Stimulated activated CD8-positive, alpha-beta memory T cell treated with anti-CD3 and anti-CD28 coated beads, Interleukin-15, amount 100 ng/mL, for 1 hour (primary cell): ENCODE measurements around the gene CYS1.
A peak's percentile ranks its signal among the peaks of the same experiment; 100 is the strongest.
"Not testable (repeated sequence)": the region's sequence is repeated elsewhere in the genome, so short reads cannot be mapped to it uniquely, and the experiment has no call there.

ENCODE experiments used
- DNase-seq: peaks from one replicate; pipeline ENCODE4 v3.0.0-alpha.2; 2020; ENCODE audit warnings: low read depth

The CYS1 gene

GRCh38 chr2:10091889-10092244, 11.7 kb upstream of the CYS1 start:
- not testable (repeated sequence) for DNase-seq

DNA sequence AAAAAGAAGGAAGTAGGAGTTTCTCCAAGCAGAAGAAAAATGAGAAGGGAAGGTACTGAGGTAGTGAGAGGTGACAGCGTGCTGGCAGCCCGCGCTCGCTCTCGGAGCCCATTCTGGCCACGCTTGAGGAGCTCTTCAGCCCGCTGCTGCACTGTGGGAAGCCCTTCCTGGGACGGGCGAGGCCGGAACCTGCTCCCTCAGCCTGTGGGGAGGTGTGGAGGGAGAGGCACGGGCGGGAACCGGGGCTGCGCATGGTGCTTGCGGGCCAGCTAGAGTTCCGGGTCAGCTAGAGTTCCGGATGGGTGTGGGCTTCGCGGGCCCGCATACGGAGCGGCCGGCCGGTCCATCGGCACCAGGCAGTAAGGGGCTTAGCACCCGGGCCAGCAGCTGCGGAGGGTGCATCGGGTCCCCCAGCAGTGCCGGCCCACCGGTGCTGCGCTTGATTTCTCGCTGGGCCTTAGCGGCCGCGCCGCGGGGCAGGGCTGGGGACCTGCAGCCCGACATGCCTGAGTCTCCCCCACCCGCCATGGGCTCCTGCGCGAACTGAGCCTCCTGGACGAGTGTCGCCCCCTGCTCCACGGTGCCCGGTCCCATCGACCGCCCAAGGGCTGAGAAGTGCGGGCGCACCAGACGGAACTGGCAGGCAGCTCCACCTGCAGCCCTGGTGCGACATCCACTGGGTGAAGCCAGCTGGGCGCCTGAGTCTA, 11.1 kb upstream of the CYS1 start:
- no peak for DNase-seq

- no peak for DNase-seq
These were observed 9.5 kb upstream of the CYS1 start for GRCh38 chr2:10089565-10090190.

DNA sequence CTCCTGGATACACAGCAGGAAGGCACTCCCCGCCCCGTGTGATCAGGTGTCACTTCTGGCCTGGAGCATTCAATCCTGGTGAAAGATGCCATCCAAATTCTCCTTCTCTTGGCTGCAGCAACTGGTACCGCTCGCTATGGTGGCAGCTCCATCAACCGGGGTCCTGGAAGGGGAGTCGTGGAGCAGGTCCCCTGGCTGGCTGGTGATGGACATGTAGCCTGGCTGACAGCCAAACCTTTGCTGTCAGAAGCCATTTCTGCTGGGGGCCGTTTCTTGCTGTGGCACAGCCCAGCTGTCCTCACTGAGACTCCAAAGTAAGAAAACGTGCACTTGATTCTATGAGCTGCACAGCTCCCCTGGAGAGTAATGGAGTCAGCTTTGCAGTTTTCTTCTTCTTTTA, 7.1 kb upstream of the CYS1 start:
- DNase-seq, result no peak

DNA sequence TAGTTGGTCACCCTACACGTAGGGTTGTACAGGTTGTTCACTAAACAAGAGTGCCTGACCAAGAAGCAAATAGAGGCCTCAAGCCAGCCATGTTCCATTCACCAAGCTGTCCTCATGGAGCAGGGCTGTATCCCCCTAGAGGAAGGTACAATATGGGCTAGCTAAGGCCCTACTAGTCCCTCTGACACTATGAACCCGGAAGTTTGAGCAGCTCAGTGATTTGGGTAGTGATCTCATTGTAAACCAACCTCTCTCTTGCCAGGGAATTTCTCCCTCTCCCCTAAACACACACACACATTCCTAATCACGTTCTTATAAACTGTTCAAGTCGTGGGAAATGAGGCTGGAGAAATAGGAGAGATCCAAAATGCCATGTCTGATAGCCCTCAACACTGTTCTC, 6.7 kb upstream of the CYS1 start:
- no peak for DNase-seq

GRCh38 chr2:10085668-10086059, 5.5 kb upstream of the CYS1 start:
- DNase-seq, result no peak

DNA sequence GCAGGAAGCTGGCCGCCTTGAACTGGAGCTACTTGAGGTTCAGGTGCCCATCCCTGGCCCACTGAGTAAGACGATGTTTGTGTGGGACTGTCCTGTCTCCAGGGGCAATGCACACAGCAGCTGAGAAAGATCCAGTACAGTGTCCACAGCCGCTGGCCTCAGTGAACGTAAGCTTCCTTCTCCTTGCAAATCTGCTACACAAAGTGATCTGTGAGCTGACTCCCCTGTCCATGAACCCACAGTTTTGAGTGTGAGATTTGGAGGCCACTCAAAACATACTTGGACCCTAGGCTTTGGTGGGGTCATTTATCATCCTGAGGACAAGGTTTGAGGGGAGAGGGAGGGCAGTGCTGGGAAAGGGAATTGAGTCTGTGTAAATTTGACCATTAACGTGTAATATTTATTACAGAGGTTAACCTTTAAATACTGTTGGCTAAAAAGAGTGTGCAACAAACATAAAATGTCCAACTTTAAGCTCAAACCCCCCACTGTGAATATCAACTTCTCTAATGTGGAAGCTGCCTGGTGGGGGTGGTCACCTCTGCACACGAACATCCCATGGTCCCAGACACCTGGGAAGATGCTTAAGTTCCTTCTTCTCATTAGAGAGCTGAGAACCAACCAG, 4.9 kb upstream of the CYS1 start:
- DNase-seq, result no peak

- DNase-seq, result no peak
These were observed 4.1 kb upstream of the CYS1 start for GRCh38 chr2:10084223-10084865.

DNA sequence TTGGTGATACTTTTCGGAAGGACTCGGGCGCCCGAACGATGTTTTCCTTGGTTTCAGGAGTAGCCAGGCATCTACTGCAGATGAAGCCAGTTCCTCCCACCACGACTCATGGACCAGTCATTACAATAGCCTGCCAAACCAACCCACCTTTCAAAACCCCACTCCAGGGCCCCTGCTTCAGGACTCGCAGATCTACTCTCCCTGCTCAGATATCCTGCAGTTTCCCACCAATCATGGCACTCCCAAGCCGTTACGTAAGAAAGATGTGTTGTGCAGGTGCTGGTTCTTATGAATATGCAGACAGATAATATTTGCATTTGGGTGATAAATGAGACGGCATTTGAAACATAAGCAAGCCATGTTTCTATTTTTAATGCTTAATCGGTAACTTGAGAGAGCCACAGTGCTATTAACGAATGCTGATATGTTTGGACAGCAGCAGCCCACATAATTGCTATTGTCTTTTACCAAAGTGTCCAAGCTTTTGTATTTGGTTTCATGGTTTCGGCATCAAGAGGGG, 3.5 kb upstream of the CYS1 start:
- DNase-seq, result no peak

DNA sequence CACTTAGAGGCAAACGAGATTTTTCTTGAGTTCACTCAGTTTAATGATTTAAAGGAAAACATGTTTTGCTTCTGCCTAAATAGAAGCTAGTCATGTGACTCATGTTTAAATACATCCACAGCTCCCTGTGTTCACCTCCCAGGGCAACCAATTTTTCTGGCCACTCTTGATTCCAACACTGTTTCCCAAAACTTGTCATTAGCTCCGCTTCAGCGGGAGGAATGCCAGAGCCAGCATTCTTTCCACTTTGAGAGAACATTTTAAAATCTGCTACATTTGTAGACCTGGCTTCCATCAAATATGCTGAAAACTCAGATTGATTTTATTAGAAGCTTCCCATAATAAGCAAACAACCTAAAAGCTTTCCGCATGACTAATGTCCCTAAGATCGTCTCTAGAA, 2.8 kb upstream of the CYS1 start:
- DNase-seq, result no peak

DNA sequence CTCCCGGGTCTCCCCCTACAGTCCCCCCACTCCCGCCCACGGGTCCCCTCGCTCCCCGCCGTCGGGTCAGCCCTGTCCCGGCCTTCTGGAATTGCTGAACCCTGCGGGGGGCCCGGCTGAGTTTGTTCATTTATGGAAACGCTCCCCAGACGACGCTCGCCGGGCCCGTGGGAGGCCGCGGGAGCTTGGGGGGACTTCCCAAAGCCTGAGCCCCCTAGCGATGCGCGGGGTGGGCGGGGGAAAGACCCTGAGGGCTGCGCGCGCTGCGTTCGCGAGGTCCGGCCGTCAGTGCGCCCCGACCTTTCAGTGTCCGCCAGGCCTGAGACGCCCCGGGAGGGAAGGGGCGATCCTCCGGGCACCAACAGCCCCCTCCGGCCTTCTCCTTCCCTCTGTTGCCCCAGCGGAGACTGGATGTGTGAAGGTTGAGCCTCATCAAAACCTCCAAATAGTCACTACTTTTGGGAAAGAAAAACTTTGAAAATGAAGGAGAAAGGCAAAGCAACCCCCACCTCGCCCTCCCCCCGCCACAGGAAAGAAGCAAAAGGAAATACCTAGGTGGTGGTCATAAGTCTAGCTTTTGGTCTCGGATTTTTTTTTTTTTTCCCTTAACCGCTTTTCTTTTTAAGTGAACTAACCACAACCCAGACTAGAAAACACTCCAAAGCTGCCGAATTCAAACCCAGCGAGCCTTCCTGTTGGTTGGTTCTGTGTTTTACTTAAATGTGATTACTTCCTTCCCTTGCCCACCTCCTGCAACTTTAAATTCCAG, 509 bp upstream of the CYS1 start:
- no peak for DNase-seq

DNA sequence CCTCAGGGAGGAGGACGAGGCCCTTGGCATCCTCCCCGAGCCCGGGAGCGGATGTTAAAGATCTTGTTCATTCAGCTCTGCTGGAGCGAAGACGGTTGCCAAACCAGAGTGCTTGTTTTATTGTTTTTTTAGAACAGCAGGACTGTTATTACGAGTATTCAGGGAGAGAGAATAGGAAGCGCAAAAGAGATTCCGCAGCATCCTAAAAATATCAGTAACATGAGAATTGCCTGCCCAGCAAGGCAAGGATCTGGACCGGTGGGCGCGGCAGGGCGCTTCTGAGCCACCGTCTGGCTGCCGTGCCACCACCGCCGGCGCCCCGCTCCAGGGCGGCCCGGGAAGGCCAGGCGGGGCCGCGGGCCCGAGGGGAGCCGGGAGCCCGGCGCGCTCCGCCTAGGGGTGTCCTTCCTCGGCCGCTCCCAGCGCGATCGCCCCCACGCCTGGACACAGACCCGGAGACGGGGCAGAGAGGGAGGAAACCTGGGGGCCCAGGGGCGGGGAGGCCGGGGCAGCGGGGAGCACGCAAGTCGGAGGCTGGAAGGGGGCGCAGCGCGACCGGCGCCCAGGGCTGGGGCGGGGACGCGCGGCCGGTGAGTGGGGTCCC, 843 bp downstream of the CYS1 start:
- DNase-seq, result no peak

- DNase-seq, result no peak
These were observed 1.4 kb downstream of the CYS1 start for GRCh38 chr2:10078704-10079265.

DNA sequence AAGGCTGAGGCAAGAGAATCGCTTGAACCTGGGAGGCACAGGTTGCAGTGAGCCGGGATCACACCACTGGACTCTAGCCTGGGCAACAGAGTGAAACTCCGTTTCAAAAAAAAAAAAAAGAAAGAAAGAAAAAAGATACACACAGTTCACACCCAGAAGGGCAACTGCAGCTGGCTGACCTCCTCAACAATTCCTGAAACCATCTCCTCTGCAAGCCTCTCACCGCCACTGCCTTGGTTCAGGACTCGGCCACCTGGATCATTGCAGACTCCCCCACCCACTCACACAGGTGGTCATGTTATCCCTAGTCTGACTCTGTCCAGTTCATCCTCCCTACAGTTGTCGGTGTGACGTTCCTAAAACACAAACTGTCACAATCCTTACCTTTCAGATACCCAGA, 2.2 kb downstream of the CYS1 start:
- DNase-seq, result no peak

DNA sequence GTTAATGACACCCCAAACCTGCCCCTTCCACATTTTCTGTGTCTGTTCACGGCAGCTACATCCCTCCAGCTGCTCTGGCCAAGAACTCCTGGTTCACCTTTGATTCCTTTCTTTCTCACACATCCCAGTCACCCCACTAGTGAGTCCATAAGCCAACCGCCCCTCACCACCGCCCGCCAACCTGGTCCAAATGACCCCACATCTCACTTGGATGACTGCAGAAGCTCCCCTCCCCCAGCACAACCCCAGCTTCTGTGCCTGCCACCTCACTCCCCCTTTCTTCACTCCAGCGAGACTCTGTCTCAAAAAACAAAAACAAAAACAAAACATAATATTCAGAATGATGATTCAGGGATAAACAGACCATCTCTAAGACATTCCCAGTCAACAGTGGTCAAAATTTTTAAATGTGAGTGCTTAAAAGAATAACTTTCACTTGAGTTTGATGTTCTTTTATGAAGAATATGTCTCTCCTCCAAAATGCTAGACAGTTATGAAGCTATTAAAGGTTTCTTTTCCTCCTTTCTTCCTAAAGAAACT, 3.2 kb downstream of the CYS1 start:
- DNase-seq, result no peak

DNA sequence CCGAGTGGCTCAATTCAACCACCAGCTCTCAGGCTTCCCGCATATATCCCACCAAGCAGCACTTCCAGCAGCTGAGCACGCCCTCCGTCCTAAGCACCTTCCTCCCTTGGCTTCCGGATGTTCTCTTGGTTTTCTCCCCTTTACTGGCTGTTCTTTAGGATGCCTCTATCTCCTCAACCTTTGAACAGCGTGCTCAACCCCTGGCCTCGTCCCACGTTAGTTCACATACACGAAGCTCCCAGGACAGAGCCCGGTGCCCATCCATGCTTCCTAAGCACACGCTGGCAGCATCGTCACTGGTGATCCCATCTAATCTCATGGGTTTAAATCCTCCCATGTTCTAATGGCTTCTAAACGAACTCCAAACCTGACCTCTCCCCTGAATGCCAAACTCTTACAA, 3.7 kb downstream of the CYS1 start:
- DNase-seq, result no peak

DNA sequence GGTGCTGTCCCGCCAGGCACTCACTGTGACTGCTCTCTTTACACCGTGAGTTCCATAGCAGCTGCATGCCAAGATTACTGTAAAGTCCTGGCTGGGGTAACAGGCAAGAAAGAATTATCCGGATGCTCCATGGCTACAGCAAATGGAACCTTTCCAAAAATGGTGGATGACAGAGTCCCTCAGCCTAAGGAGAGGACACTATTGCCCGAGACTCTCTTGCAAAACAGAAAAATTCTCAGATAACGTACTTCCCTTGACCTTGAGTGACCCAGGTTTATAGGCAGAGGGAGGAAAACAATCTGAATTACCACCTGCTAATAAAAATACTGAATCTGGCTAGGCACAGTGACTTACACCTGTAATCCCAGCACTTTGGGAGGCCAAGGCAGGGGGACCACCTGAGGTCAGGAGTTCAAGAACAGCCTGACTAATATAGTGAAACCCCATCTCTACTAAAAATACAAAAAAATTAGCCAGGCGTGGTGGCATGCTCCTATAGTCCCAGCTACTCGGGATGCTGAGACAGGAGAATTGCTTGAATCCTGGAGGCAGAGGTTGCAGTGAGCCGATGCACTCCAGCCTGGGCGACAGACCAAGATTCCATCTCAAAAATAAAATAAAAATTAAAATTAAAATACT, 4.5 kb downstream of the CYS1 start:
- DNase-seq, result no peak

- DNase-seq, result no peak
These were observed 5.1 kb downstream of the CYS1 start for GRCh38 chr2:10075101-10075500.

DNA sequence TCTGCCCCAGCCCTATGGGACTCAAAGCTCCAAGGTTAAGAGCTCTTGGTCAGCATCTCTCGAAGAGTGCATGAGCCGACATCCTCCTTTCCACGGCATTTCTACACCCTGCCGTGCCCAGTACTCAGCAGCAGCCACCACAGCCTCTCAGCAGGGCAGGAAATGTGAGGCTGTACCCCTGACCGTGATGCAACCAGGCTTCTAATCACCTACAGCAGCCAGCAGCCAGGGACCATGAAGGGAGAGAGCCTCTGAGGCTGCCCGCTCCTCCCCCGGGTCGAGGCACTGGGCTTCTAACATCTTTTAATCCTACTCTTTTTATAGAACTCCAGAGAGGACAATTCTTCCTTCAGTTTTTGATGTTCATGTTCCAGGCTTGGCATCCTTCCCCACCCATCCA, 6.5 kb downstream of the CYS1 start:
- no peak for DNase-seq

DNA sequence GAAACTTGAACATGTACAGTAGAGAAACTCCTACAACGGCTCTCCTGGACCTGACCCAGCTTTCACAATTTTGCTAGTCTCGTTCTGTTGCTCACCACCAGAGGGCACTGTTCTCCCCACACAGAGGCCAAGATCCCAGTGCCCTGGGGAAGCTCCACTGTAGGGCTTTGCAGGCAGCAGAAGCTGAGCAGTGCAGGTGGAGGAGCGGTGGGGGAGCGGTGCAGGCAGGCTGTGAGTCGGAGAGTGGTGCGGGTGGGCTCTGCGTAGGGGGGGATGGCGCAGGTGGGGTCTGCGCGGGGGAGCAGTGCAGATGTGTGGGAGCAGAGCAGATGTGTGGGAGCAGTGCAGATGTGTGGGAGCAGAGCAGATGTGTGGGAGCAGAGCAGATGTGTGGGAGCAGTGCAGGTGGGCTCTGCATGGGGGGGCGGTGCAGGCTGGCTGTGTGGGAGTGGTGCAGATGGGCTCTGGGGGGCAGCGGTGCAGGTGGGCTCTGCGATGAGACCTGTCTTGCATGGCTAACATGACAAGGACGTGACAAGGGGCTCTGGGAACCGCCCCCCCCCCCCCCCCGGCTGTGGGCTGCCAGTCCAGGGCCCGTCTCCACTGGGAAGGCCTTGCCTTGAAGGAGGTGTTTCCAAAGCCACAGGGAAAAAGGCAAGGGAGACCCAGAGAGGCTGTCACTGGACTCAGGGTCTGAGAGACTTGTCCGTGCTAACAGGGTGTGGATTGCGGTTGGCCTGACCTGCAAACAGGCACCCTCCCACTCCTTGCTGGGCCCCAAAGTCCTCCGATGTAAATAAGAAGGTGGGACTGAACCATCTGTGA, 7.3 kb downstream of the CYS1 start:
- peak; percentile 52 for DNase-seq
